Mononuclear cell (primary cell): Measurements from ENCODE around the gene RAMP3. TPM values are rescaled to one million over a fixed set of nuclear protein-coding genes. Genes with fewer than 3 reads are reported as not detected.

Experiments
- H3K27me3 ChIP-seq: 2 replicates; pipeline ENCODE4 v1.6.0; 2011; ENCODE audit warnings: low read length, control low read depth; ENCODE audit not compliant: insufficient read depth
- H3K4me1 ChIP-seq: 2 replicates; pipeline ENCODE4 v1.5.1; 2011; ENCODE audit warnings: mild to moderate bottlenecking, low read length, control low read depth; ENCODE audit not compliant: insufficient read depth
- H3K4me3 ChIP-seq: 2 replicates; pipeline ENCODE4 v1.5.1; 2011; ENCODE audit warnings: mild to moderate bottlenecking, low read length, moderate library complexity
- H3K9me3 ChIP-seq: 2 replicates; pipeline ENCODE4 v1.5.1; 2011; ENCODE audit warnings: low read depth, mild to moderate bottlenecking, control low read depth, low read length
- total RNA-seq: library from RNA; depleted of rRNA; stranded (reverse); fragments of >200 nt; gene quantifications from one replicate; pipeline ENCODE4 v1.2.3, GENCODE V29; 2012

The RAMP3 gene
- total RNA-seq, 1 donor, result 0.31 TPM

DNA sequence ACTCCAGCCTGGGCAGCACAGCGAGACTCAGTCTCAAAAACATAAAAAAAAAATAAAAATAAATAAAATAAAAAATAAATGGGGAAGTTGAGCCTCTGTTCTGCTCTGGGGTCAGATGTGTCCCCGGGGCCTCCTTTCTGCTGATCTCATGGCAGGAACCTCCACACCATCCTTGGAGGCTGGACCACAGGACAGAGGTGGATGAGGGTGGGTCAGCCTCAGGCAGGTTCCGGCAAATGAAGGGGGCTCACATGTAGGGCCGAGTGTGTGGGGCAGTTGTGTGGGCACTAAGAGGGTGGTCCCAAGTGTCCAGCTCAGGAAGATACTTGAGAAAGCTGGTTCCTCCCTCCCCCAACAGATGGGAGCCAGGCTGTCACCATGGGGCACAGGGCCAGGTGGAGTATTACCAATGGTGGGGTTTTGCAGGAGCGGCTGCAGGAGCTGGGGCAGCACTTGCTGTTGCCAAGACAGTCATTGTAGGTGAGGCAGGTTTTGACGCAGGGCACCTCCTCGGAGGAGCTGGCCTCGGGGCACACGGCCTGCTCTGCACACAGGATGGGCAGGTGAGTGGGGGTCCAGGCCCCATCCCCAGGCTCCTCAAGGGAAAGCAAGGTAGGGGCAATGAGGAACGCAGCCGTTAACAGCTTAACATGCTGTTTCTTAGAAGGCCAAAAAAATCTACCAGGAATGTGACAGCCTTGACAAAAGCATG is 32.2 kb upstream of the RAMP3 start:
- no peak overlapping the region for H3K4me3 ChIP-seq
- no peaks in the 10 kb centered on the region for H3K27me3 ChIP-seq
- peaks cover 13% of the 10 kb centered on the region for H3K4me1 ChIP-seq
- H3K9me3 ChIP-seq, result no peaks in the 10 kb centered on the region

GRCh38 chr7:45126201-45126600 is 31.4 kb upstream of the RAMP3 start:
- no peaks in the 10 kb centered on the region for H3K27me3 ChIP-seq
- H3K4me3 ChIP-seq, result no peak overlapping the region
- peaks cover 13% of the 10 kb centered on the region for H3K4me1 ChIP-seq
- no peaks in the 10 kb centered on the region for H3K9me3 ChIP-seq

GRCh38 chr7:45126920-45127319 is 30.7 kb upstream of the RAMP3 start:
- Histone ChIP-seq H3K4me1 (peaks cover 13% of the 10 kb centered on the region), H3K27me3 (no peaks in the 10 kb centered on the region), H3K4me3 (no peak overlapping the region), H3K9me3 (no peaks in the 10 kb centered on the region)

DNA sequence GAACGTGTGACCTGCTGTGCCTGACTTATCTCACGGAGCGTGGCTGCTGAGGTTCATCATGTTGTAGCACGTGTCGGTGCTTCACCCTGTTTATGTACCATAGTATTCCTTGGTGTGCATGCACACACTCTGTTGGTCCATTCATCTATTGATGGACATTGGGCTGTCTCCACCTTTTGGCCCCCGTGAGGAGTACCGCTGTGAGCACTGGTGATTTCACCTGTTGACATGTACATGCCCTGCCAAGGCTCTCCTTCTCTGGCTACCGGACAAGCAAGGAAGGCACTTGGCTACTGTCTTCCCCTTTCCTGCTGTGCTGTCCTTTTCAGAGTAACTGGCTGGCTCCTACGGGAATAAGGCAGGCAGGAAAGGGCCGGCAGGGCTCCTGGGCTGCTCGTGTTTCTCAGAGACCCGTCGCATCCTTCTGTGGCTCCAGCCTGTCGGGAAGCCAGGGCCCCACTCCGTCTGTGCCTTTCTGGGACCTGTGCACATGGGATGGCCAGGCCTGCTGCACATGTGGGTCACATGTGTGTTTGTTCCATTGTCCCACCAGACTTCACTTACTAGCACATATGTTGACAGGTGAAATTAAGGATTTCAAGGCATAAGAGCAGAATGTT is 28.3 kb upstream of the RAMP3 start:
- H3K9me3 ChIP-seq, result no peaks in the 10 kb centered on the region
- no peaks in the 10 kb centered on the region for H3K27me3 ChIP-seq
- H3K4me3 ChIP-seq, result no peak overlapping the region
- H3K4me1 ChIP-seq, result no peaks in the 10 kb centered on the region

DNA sequence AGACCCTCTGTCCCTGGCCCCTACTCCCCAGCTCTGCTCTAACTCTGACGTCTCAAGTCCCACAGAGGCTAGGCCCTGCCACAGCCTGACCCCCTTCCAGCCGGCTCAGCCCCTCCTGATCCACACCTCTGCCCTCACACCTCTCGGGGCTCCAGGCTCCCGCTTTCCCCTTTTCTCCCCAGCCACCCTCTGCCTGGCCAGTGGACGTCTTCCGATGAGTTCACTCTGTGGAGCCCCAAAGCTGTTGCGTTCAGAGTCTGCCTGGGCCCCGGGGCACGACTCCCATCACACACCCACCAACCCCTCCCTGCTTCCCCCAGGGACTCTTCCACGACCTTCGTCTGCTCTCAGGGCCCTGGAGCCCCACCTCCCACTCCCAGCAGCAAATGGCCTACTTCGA is 27.7 kb upstream of the RAMP3 start:
- H3K4me3 ChIP-seq, result no peak overlapping the region
- no peaks in the 10 kb centered on the region for H3K9me3 ChIP-seq
- H3K4me1 ChIP-seq, result no peaks in the 10 kb centered on the region
- H3K27me3 ChIP-seq, result no peaks in the 10 kb centered on the region

- H3K9me3 ChIP-seq, result no peaks in the 10 kb centered on the region
Observed at GRCh38 chr7:45130910-45131309, 26.7 kb upstream of the RAMP3 start.

GRCh38 chr7:45131891-45132290 is 25.7 kb upstream of the RAMP3 start:
- Histone ChIP-seq H3K27me3 (no peaks in the 10 kb centered on the region), H3K9me3 (no peaks in the 10 kb centered on the region), H3K4me1 (peaks cover 5% of the 10 kb centered on the region), H3K4me3 (no peak overlapping the region)

More at GRCh38 chr7:45130910-45131309, 26.7 kb upstream of the RAMP3 start:
- H3K27me3 ChIP-seq, result no peaks in the 10 kb centered on the region
- H3K4me1 ChIP-seq, result peaks cover 1% of the 10 kb centered on the region
- no peak overlapping the region for H3K4me3 ChIP-seq

GRCh38 chr7:45132708-45133320 is 24.8 kb upstream of the RAMP3 start:
- H3K4me3 ChIP-seq, result no peak overlapping the region
- no peaks in the 10 kb centered on the region for H3K9me3 ChIP-seq
- peaks cover 5% of the 10 kb centered on the region for H3K4me1 ChIP-seq
- H3K27me3 ChIP-seq, result no peaks in the 10 kb centered on the region

- Histone ChIP-seq H3K4me1 (peaks cover 5% of the 10 kb centered on the region), H3K27me3 (no peaks in the 10 kb centered on the region), H3K9me3 (no peaks in the 10 kb centered on the region), H3K4me3 (no peak overlapping the region)
Observed at GRCh38 chr7:45133352-45133751, 24.2 kb upstream of the RAMP3 start.

- Histone ChIP-seq H3K4me1 (peaks cover 5% of the 10 kb centered on the region), H3K27me3 (no peaks in the 10 kb centered on the region), H3K4me3 (no peak overlapping the region), H3K9me3 (no peaks in the 10 kb centered on the region)
Observed at GRCh38 chr7:45133877-45134276, 23.7 kb upstream of the RAMP3 start.

DNA sequence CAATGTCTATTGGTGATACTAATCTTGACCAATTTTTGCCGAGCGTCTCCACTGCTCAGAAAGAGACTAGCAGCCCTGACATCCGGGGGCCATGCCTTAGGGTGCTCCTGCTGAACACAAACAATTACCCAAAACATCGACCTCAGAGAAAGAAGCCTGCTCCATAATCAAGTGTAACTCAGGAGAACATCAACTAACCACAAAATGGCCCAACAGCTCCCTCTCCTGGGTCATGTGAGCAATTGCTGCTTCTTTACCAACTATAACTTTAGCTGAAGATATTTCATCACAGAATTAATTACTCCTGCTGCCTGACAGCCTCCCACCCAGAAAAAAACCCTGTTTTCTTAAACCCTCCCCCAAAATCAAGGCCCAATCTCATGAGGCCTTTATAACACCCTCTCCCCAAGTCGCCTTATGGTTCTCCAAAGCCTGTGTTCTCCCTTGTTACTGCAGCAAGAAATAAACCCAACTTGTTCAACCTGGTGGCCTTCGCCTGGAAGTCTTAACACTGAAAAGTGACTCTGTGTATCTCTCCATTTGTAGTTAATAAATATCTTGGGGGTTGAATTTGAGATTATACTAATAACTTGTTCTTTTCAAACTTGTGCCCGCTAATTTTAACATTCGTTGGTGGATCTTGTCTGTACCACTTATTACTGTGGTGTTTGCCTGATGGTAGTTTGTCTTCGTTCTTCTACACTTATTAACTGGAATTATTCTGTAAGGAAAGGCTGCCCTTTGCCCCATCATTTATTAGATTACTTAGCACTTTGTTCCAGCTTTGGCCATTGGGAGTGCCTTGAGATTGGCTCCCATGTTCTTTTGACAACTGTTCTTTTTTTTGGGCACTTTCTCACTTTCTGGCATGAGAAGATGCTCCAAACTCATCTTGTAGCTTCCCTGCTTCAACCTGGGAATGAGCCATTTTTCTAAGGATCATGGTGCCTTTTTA is 21.2 kb upstream of the RAMP3 start:
- no peak overlapping the region for H3K4me3 ChIP-seq
- H3K9me3 ChIP-seq, result no peaks in the 10 kb centered on the region
- peaks cover 5% of the 10 kb centered on the region for H3K4me1 ChIP-seq

GRCh38 chr7:45138433-45139267 is 18.9 kb upstream of the RAMP3 start:
- Histone ChIP-seq H3K27me3 (no peaks in the 10 kb centered on the region), H3K4me3 (no peak overlapping the region), H3K9me3 (no peaks in the 10 kb centered on the region), H3K4me1 (peaks cover 5% of the 10 kb centered on the region)

More for the DNA sequence above, 21.2 kb upstream of the RAMP3 start:
- H3K27me3 ChIP-seq, result no peaks in the 10 kb centered on the region

- no peak overlapping the region for H3K4me3 ChIP-seq
- no peaks in the 10 kb centered on the region for H3K9me3 ChIP-seq
- no peaks in the 10 kb centered on the region for H3K27me3 ChIP-seq
- H3K4me1 ChIP-seq, result peaks cover 4% of the 10 kb centered on the region
Observed at GRCh38 chr7:45140827-45141226, 16.8 kb upstream of the RAMP3 start.

DNA sequence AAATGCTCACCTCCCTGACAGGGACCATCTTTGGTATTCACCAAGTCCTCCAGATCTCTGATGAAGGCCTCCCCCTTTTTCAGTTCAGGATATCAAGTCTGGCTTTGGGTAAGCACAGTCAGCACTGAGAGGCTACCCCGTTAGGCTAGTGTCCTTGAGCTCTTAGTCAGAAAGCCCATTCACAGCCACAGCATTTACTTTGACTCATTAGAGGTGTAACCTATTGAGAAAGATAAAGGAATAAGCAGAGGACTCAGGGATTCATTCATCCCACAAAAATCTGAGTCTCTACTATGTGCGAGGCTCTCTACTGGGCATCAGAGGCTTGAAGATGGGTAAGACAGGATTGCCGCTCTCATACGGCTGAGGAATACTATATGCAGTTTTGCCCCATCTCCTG is 14.0 kb upstream of the RAMP3 start:
- Histone ChIP-seq H3K27me3 (no peaks in the 10 kb centered on the region), H3K4me1 (no peaks in the 10 kb centered on the region), H3K9me3 (no peaks in the 10 kb centered on the region)

More for the DNA sequence above, 14.0 kb upstream of the RAMP3 start:
- H3K4me3 ChIP-seq, result no peak overlapping the region
